ENCODE results near the gene CAPN10. TPM values are rescaled to one million over a fixed set of nuclear protein-coding genes. Genes with fewer than 3 reads are reported as not detected.

CAPN10 gene
- total RNA-seq, 1 donor from 2014 or later: 67.2 TPM

- H3K27ac Mint-ChIP-seq: peak overlapping the region; percentile 95
- H3K4me1 Mint-ChIP-seq (ENCODE audit: low read depth): peaks cover 23% of the 10 kb centered on the region
- peaks cover 7% of the 10 kb centered on the region for H3K36me3 Mint-ChIP-seq (ENCODE audit: insufficient read depth)
- DNase-seq (ENCODE audit: low spot score, unreplicated experiment): no peak
- TF ChIP-seq CTCF (IDR thresholded peaks at IDR 0.05; ENCODE audit: unreplicated experiment): no peak
- no peaks in the 10 kb centered on the region for H3K27me3 Mint-ChIP-seq
- H3K9me3 Mint-ChIP-seq (ENCODE audit: low read depth): no peaks in the 10 kb centered on the region
- H3K4me3 Mint-ChIP-seq (ENCODE audit: low read depth): peak overlapping the region; percentile 93
These were observed 795 bp upstream of the CAPN10 start for GRCh38 chr2:240585681-240586197.

DNA sequence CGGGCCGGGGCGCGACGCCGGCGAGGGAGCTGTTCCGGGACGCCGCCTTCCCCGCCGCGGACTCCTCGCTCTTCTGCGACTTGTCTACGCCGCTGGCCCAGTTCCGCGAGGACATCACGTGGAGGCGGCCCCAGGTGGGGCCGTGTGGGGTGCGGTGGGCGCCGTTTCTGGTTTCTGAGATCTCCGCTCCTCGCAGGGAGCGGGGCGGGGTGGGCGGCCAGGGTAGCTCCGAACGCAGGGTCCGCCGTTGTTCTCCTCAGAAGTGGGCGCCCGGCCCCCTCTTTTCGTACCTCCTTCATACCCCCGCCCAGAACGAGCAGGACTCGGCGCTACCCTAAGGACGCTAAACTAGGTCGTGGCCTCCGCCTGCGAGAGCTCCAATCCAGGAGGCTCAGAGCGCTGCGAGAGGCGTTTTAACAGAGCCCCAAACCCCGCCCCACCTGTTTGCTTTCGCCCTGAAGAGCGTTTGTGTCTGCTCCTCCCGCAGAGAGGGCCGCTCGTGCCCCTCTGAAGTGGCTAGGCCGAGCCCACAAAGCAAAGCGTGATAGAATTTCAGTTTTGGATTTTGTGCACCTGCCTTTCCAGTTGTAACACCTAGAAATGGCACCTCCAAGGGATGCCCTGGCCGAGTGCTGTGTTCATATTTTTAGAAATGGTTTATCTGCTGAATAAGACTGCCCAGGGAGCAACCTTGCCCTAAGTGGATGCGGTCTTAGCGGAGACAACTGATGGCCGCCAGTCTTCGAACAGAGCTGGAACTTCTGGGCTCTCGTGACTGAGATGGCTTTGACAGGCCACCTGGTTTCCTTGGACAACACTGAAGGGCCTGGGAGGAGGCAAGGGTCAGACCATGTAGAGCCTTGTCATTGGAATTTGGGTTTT lies 626 bp downstream of the CAPN10 start:
- H3K4me3 Mint-ChIP-seq (ENCODE audit: low read depth): peak overlapping the region; percentile 93
- H3K27me3 Mint-ChIP-seq: no peaks in the 10 kb centered on the region
- H3K27ac Mint-ChIP-seq: peak overlapping the region; percentile 95
- H3K36me3 Mint-ChIP-seq (ENCODE audit: insufficient read depth): peaks cover 1% of the 10 kb centered on the region
- no peaks in the 10 kb centered on the region for H3K9me3 Mint-ChIP-seq (ENCODE audit: low read depth)
- DNase-seq (ENCODE audit: low spot score, unreplicated experiment): no peak
- peaks cover 23% of the 10 kb centered on the region for H3K4me1 Mint-ChIP-seq (ENCODE audit: low read depth)
- no peak for TF ChIP-seq CTCF (IDR thresholded peaks at IDR 0.05; ENCODE audit: unreplicated experiment)

GRCh38 chr2:240588006-240588655 lies 1.6 kb downstream of the CAPN10 start:
- no peak for DNase-seq (ENCODE audit: low spot score, unreplicated experiment)
- no peaks in the 10 kb centered on the region for H3K27me3 Mint-ChIP-seq
- peak overlapping the region; percentile 8 for H3K27ac Mint-ChIP-seq
- H3K4me3 Mint-ChIP-seq (ENCODE audit: low read depth): peak overlapping the region; percentile 93
- TF ChIP-seq CTCF (IDR thresholded peaks at IDR 0.05; ENCODE audit: unreplicated experiment): no peak
- H3K36me3 Mint-ChIP-seq (ENCODE audit: insufficient read depth): no peaks in the 10 kb centered on the region
- no peaks in the 10 kb centered on the region for H3K9me3 Mint-ChIP-seq (ENCODE audit: low read depth)
- peaks cover 23% of the 10 kb centered on the region for H3K4me1 Mint-ChIP-seq (ENCODE audit: low read depth)

DNA sequence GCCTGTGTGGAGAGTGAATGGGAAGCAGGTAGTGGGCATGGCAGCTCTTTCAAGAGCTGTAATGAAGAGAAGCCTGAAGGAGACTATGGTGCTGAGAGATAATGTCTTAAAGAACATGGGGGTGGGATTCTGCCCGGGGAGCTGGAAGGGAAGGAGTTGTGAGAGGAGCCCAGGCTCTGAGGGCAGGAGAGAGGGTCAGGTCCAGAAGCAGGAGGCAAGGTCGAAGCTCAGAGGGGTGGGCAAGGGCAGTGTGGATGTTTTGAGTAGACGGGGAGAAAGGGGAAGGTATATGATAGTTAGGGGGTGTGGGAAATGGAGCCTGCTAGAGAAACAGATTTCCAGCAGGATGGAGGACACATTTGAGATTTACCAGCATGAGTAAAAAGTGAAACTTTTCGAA lies 2.1 kb downstream of the CAPN10 start:
- no peaks in the 10 kb centered on the region for H3K9me3 Mint-ChIP-seq (ENCODE audit: low read depth)
- H3K27ac Mint-ChIP-seq: no peak overlapping the region
- no peaks in the 10 kb centered on the region for H3K27me3 Mint-ChIP-seq
- H3K36me3 Mint-ChIP-seq (ENCODE audit: insufficient read depth): no peaks in the 10 kb centered on the region
- no peak for DNase-seq (ENCODE audit: low spot score, unreplicated experiment)
- no peak for TF ChIP-seq CTCF (IDR thresholded peaks at IDR 0.05; ENCODE audit: unreplicated experiment)
- peaks cover 23% of the 10 kb centered on the region for H3K4me1 Mint-ChIP-seq (ENCODE audit: low read depth)
- peak overlapping the region; percentile 93 for H3K4me3 Mint-ChIP-seq (ENCODE audit: low read depth)

DNA sequence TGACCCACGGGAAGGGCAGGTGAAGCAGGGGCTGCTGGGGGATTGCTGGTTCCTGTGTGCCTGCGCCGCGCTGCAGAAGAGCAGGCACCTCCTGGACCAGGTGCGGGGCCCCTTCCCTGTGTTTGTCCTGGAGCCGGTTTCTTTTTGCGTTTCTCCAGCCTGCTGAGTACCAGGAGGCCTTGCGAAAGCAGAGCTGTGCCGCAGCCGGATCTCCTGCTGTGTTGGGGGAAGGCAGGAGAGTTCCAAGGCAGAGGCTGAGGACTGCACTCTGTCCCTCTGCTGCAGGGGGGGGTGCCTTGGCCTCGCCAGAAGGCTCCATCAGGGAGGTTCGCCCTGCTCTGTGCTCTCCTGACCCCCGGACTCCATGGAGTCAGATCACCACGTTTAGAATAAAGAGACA lies 2.8 kb downstream of the CAPN10 start:
- H3K4me1 Mint-ChIP-seq (ENCODE audit: low read depth): peaks cover 23% of the 10 kb centered on the region
- no peak overlapping the region for H3K27ac Mint-ChIP-seq
- no peak for DNase-seq (ENCODE audit: low spot score, unreplicated experiment)
- no peaks in the 10 kb centered on the region for H3K27me3 Mint-ChIP-seq
- no peak for TF ChIP-seq CTCF (IDR thresholded peaks at IDR 0.05; ENCODE audit: unreplicated experiment)
- H3K36me3 Mint-ChIP-seq (ENCODE audit: insufficient read depth): no peaks in the 10 kb centered on the region
- H3K9me3 Mint-ChIP-seq (ENCODE audit: low read depth): no peaks in the 10 kb centered on the region
- H3K4me3 Mint-ChIP-seq (ENCODE audit: low read depth): no peak overlapping the region
